ENCODE results near the gene TMEM232.
"Not testable (repeated sequence)": the region's sequence is repeated elsewhere in the genome, so short reads cannot be mapped to it uniquely, and the experiment has no call there.

Gene TMEM232

GRCh38 chr5:110625376-110625999 lies 101.0 kb downstream of the TMEM232 start:
- DNase-seq (ENCODE audit: low read depth), result no peak

GRCh38 chr5:110623874-110624273 lies 102.6 kb downstream of the TMEM232 start:
- DNase-seq (ENCODE audit: low read depth), result no peak

- DNase-seq (ENCODE audit: low read depth), result no peak
Measured at GRCh38 chr5:110618941-110619340, 107.5 kb downstream of the TMEM232 start.

GRCh38 chr5:110616009-110616408 lies 110.5 kb downstream of the TMEM232 start:
- no peak for DNase-seq (ENCODE audit: low read depth)

- DNase-seq (ENCODE audit: low read depth), result no peak
Measured at GRCh38 chr5:110612794-110613247, 113.7 kb downstream of the TMEM232 start.

GRCh38 chr5:110611817-110612216 lies 114.7 kb downstream of the TMEM232 start:
- DNase-seq (ENCODE audit: low read depth), result no peak

GRCh38 chr5:110594866-110595265 lies 131.6 kb downstream of the TMEM232 start:
- no peak for DNase-seq (ENCODE audit: low read depth)

- DNase-seq (ENCODE audit: low read depth), result no peak
Measured at GRCh38 chr5:110590187-110590586, 136.3 kb downstream of the TMEM232 start.

- DNase-seq (ENCODE audit: low read depth), result no peak
Measured at GRCh38 chr5:110588286-110588980, 138.0 kb downstream of the TMEM232 start.

GRCh38 chr5:110580625-110581024 lies 145.8 kb downstream of the TMEM232 start:
- DNase-seq (ENCODE audit: low read depth), result no peak

- DNase-seq (ENCODE audit: low read depth), result no peak
Measured at GRCh38 chr5:110572729-110573128, 153.7 kb downstream of the TMEM232 start.

GRCh38 chr5:110562191-110562590 lies 164.3 kb downstream of the TMEM232 start:
- DNase-seq (ENCODE audit: low read depth), result no peak

- DNase-seq (ENCODE audit: low read depth), result no peak
Measured at GRCh38 chr5:110561510-110561909, 165.0 kb downstream of the TMEM232 start.

- DNase-seq (ENCODE audit: low read depth), result no peak
Measured at GRCh38 chr5:110549301-110549700, 177.2 kb downstream of the TMEM232 start.

- no peak for DNase-seq (ENCODE audit: low read depth)
Measured at GRCh38 chr5:110548171-110548570, 178.3 kb downstream of the TMEM232 start.

- DNase-seq (ENCODE audit: low read depth), result no peak
Measured at GRCh38 chr5:110547495-110547894, 179.0 kb downstream of the TMEM232 start.

GRCh38 chr5:110545716-110546115 lies 180.8 kb downstream of the TMEM232 start:
- DNase-seq (ENCODE audit: low read depth), result no peak

GRCh38 chr5:110544603-110545002 lies 181.9 kb downstream of the TMEM232 start:
- DNase-seq (ENCODE audit: low read depth), result no peak

GRCh38 chr5:110542949-110543348 lies 183.5 kb downstream of the TMEM232 start:
- DNase-seq (ENCODE audit: low read depth), result no peak

- DNase-seq (ENCODE audit: low read depth), result no peak
Measured at GRCh38 chr5:110536120-110537115, 190.1 kb downstream of the TMEM232 start.

- DNase-seq (ENCODE audit: low read depth), result not testable (repeated sequence)
Measured at GRCh38 chr5:110535146-110535545, 191.3 kb downstream of the TMEM232 start.

- DNase-seq (ENCODE audit: low read depth), result no peak
Measured at GRCh38 chr5:110525762-110526161, 200.7 kb downstream of the TMEM232 start.

All from stimulated activated CD8-positive, alpha-beta memory T cell treated with anti-CD3 and anti-CD28 coated beads, Interleukin-15, amount 100 ng/mL, for 1 hour (primary cell).